ENCODE data around the gene UBXN11.

UBXN11 gene

DNA sequence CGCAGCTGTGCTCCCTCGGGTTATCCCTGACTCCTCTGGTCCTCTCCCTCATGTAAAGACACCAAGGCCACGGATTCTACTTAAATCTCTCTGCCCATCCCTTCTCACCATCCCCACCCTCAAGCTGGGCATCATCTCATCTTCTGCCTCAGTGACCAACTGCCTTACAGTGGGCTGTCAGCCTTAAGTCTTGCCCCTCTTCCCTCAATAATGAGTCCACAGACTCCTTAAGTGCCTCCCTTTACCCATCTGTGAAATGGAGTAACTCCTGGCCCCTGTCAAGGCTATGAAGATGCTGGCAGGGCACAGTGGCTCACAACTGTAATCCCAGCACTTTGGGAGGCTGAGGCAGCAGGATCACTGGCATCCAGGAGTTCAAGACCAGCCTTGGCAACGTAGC is 14.5 kb downstream of the UBXN11 start:
- no peak overlapping the region for H3K4me3 ChIP-seq (ENCODE audit: low read length)
- TF ChIP-seq, protein P1, sequence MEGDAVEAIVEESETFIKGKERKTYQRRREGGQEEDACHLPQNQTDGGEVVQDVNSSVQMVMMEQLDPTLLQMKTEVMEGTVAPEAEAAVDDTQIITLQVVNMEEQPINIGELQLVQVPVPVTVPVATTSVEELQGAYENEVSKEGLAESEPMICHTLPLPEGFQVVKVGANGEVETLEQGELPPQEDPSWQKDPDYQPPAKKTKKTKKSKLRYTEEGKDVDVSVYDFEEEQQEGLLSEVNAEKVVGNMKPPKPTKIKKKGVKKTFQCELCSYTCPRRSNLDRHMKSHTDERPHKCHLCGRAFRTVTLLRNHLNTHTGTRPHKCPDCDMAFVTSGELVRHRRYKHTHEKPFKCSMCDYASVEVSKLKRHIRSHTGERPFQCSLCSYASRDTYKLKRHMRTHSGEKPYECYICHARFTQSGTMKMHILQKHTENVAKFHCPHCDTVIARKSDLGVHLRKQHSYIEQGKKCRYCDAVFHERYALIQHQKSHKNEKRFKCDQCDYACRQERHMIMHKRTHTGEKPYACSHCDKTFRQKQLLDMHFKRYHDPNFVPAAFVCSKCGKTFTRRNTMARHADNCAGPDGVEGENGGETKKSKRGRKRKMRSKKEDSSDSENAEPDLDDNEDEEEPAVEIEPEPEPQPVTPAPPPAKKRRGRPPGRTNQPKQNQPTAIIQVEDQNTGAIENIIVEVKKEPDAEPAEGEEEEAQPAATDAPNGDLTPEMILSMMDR (conservative IDR thresholded peaks at IDR 0.05; ENCODE audit: low read length), result no peak
- DNase-seq (ENCODE audit: low read depth), result no peak

DNA sequence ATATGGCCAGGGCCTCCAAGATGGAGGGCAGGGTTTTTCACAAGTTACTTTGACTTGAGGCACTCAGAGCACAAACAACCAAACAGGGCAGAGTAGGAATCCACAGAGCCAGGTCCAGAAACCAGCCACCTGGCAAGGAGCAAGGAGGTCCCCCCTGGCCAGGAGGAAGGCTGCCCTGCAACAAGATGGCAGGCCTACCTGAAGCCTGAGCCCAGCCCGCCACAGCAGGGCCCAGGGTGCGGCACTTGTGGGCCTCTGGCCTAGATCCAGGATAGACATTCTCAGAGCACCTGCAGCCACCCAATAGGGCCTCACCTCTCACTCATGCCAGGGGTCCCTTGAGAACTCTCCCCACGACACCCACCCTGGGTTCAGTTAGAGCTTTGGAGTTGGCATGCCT is 15.0 kb downstream of the UBXN11 start:
- H3K4me3 ChIP-seq (ENCODE audit: low read length), result no peak overlapping the region
- TF ChIP-seq, protein P1 (conservative IDR thresholded peaks at IDR 0.05; ENCODE audit: low read length), result no peak
- DNase-seq (ENCODE audit: low read depth), result no peak

DNA sequence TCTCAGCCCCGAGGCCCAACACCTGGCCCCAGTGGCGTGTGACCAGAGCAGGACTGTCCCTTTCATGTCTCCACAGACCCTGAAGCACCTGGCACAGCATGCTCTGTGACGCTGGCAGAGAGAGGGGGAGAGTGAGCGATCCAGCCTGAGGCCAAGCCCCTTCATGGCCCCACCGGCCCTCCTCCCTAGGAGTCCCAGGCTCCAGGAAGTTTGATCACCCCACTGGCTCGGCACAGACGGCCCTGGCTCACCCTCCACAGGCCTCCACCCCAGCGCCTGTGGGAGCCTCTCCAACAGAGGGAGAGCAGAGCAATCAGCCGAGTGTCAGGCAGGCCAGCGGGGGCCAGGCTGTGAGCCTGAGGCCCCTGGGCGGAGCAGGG is 15.6 kb downstream of the UBXN11 start:
- no peak overlapping the region for H3K4me3 ChIP-seq (ENCODE audit: low read length)
- TF ChIP-seq, protein P1 (conservative IDR thresholded peaks at IDR 0.05; ENCODE audit: low read length), result no peak
- no peak for DNase-seq (ENCODE audit: low read depth)

DNA sequence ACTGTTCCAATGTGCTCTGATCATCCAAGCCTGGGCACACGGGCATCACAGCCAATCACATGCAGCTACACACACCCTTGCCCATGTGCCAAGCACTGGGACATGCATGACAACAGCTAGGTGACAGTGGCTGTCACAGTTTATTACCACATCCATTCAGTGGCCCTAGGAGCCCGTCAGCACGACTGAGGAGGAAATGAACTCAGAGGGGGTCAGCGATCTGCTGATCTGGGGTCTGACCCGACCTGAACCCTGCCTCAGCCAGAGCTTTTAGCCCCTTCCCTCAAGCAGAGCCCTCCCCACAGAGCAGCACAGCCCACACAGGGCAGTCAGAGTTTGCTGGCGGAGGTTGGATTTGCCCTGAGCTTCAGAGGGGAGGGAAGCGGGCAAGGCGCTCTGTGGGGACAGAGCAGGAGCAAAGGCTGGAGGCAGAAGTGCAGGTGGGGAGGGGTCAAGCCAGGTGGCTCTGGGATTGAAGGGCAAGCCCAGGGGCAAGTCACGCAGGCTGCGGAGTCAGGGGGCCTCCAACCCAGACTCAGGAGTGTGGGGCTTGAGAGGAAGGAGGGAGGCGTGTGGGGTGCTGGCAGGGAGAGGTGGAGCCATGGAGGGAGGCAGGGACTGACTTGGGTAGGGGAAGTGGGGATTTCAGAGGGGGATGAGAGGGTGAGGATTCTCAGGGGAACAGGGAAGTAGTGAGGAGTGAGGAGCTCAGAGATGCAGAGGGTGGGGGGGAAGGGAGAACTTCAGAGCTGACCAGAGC is 16.1 kb downstream of the UBXN11 start:
- no peak overlapping the region for H3K4me3 ChIP-seq (ENCODE audit: low read length)
- DNase-seq (ENCODE audit: low read depth), result no peak
- TF ChIP-seq, protein P1 (conservative IDR thresholded peaks at IDR 0.05; ENCODE audit: low read length), result no peak

DNA sequence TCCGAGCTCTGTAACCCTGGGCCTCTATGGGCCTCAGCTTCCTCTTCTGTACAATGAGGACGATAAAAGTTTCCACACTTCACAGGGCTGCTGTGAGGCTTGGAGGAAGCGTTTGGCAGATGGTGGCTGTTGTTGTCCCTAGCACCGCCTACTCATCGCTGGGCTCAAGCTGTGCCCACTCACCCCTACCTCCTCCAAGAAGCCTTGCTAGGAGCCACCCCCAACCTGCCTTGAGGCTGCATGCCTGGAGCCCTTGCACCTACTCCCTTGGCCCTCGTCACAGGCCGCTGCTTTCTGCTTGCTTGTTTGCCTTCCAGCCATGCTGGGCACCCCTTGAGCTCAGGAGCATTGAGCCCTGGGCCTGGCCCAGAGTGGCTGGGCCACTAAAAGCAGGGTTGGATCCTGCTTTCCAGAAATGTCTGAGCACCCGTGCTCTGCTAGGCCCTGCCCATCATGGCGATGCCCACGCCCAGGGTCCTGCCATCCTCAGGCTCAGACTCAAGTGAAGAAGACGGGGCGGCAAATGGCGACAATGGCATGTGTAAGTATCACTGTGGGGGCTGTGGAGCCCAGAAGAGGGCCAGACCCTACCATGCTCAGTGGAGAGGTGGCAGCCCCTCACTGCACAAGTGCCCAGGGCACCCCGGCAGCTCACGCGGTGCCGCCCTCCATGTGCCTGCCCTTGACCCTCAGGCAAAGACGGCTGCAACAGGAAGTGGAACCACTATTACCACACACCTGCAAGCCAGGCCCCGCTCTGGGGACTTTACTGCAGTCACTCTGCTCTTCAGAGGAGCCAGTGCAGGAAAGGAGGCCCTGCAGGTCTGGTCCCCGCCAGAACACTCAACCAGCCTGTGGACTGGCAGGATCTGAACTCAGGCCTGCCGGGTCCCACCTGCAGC is 17.0 kb downstream of the UBXN11 start:
- no peak for DNase-seq (ENCODE audit: low read depth)
- TF ChIP-seq, protein P1 (conservative IDR thresholded peaks at IDR 0.05; ENCODE audit: low read length), result no peak
- no peak overlapping the region for H3K4me3 ChIP-seq (ENCODE audit: low read length)

DNA sequence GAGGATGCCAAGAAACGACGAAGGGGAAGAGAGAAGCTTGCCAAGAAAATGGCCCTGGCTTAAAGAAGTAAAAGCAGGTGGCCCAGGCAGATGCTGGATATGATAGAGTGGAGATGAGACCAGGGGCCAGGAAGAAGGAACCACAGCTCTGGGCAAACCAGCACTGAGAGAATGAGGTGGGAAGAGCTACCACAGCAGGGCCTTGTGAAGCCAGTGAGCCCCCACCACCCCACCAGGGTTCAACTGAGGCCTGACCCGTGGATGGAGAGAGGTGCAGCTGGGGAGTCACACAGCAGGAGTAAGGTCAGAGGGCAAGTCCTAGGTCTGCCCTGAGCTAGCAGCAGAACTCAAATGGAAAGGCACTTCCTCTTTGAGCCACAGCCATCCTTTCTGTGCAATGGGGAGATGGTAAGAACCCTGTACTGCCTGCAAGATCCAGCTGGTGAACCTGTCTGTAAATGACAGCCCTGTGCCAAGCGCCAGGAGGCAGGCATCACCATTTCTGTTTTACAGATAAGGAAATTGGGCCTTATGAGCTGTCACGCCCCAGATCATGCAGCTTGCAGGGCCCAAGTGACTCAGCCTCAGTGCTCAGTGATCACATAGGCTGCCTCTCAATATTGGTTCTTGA is 18.0 kb downstream of the UBXN11 start:
- TF ChIP-seq, protein P1 (conservative IDR thresholded peaks at IDR 0.05; ENCODE audit: low read length), result no peak
- no peak overlapping the region for H3K4me3 ChIP-seq (ENCODE audit: low read length)
- DNase-seq (ENCODE audit: low read depth), result no peak

Data from AG10803 (cell line).